ENCODE measurements around the gene TNNI3.

- TF ChIP-seq POLR2AphosphoS5 (IDR thresholded peaks at IDR 0.05; ENCODE audit: low read depth, low read length), result no peak
- no peak for TF ChIP-seq POLR2A (IDR thresholded peaks at IDR 0.05; ENCODE audit: low read depth, low read length)
- TF ChIP-seq TAF1 (IDR thresholded peaks at IDR 0.05; ENCODE audit: borderline replicate concordance, low read depth, low read length), result no peak
These were observed 2.8 kb upstream of the TNNI3 start for GRCh38 chr19:55160128-55160985.

Data from GM12892 (cell line).